ENCODE results near the gene CDC42EP5.
"Not testable (repeated sequence)": the region's sequence is repeated elsewhere in the genome, so short reads cannot be mapped to it uniquely, and the experiment has no call there.

Gene CDC42EP5

GRCh38 chr19:54485851-54486250, 12.8 kb upstream of the CDC42EP5 start:
- peak; percentile 40 for DNase-seq

DNA sequence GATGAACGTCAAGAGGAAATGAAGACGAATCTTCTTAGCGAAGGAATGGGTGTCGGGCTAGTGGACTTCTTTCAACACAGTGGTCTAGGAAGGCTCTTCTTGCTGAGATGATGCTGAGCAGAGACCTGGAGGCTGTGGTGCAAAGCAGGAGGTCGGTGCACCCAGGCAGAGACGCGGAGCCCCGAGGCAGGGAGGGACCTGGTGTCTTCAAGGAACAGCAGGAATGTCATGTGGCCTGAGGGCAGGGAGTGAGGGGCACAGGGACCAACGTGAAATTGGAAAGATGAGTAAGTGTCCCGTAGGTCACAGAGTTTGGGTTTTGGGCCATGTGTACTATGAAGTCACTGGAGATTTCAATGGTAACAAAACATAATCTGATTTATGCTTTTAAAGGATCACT, 11.4 kb upstream of the CDC42EP5 start:
- no peak for DNase-seq

GRCh38 chr19:54482889-54483288, 9.8 kb upstream of the CDC42EP5 start:
- DNase-seq = peak; percentile 88

- DNase-seq = peak; percentile 50
These were observed 8.3 kb upstream of the CDC42EP5 start for GRCh38 chr19:54481326-54481930.

- DNase-seq = peak; percentile 90
These were observed 7.0 kb upstream of the CDC42EP5 start for GRCh38 chr19:54480051-54480450.

DNA sequence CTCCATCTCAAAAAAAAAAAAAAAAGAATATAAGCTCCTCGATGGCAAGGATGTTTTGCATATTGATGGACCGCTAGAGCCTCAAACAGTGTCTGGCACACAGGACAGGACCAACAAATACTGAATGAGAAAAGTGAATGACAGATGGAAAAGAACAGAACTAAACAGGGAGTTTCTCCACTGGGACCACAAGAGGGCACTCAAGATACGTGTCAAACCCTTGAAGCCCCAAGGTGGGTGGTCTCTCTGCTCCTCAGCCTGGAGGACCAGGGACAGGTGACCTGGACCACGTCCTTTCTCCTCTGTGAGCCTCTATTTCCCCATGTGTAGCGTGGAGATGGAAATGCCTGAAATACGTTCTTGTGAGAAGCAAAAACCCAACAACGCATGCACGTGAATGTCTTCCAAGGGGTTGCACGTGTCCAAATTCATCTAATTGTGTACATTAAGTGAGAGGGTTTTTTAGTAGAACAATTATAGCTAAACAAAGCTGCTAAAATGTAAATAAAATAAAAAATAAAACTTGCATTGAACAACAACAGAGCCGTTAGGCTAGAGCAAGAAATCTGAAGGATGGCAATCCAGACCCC, 5.7 kb upstream of the CDC42EP5 start:
- DNase-seq = peak; percentile 42

DNA sequence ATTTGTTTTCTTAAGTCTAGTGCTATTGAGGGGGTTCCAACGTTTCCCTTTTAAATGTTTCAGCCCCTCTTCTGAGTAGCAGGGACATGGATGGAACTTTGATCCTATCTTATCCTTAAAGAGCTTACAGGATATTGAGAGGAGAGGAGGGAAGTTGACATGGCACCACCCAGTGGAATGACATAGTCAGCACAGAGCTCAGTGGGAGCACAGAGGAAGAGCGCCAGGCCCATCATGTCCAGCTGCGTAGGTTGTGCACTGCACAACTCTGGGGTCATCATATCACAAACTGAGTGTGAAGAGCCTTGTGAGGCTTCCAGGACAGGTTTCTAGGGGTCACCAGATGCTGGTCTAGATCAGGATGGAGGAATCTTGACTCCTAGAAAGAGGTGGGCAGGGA, 4.6 kb upstream of the CDC42EP5 start:
- no peak for DNase-seq

GRCh38 chr19:54475706-54476105, 2.6 kb upstream of the CDC42EP5 start:
- DNase-seq = no peak

- no peak for DNase-seq
These were observed 836 bp upstream of the CDC42EP5 start for GRCh38 chr19:54473892-54474372.

DNA sequence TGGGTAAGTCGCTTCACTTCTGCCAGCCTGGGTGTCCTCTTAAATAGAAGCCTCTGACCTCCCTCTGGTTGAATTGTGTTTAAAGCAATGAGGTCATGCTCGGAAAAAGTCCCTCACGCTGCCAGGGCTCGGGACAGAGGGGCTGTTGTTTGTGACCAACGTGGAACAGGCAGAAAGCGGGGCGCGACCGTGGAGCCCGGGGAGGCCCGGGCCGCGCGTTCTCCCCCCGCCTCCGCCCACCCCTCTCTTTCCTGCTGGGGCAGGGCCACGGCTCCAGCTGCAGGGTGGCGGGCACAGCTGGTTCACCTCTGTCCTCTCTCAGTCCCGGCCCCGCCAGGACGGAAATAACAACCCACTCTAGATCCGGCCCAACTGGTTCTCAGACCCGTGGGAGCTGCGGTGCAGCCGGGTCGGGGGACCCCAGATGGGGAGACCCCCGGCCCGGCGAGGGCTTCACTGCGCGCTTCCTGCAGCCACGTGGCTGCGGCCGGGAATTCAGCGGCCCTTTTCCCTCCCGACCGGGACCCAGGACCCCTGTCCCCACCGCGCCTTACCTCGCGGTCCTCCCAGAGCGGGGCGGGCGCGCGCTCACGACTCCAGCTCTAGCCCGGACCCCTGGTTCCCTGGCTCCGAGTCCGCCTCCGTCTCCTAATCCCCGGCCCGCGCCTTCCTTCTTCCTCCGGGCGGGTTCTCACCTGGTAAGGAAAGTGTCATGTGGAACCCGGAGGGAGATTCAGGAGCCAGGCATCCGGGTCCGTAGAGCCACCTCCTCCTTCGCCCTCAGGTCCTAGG, 1.9 kb downstream of the CDC42EP5 start:
- no peak for DNase-seq

DNA sequence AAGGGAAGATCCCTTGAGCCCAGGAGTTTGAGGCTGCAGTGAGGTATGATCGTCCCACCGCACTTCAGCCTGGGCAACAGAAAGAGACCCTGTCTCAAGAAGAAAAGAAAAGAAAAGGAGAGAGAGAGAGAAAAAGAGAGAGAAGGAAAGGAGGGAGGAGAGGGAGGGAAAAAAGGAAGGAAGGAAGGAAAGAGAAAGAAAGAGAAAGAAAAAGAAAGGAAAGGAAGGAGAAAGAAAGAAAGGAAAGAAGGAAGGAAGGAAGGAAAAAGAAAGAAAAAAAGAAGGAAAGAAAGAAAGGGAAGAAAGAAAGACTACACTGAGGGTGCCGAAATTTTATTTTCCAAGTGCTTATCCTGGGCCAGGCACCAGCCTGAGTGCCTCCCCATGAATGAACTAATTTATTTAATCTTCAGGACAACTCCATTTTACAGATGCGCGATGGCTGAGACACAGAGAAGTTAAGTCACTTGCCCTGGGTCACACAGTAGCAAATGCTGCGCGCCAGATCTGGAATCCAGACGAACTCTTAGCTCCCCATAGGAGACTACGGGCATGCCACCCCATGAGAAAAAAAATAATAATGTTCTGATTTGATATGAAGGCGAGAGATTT, 2.7 kb downstream of the CDC42EP5 start:
- DNase-seq = no peak

- DNase-seq = no peak
These were observed 3.6 kb downstream of the CDC42EP5 start for GRCh38 chr19:54469496-54469934.

DNA sequence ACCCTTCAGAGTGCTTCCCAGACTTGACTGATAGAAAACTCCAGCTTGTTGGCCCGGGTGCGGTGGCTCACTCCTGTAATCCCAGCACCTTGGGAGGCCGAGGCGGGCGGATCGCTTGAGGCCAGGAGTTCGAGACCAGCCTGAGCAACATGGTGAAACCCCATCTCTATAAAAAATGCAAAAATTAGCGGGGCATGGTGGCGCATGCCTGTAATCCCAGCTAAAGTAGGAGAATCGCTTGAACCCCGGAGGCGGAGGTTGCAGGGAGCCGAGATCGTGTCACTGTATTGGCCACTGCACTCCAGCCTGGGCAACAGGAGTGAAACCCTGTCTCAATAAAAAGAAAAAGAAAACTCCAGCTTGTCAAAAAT, 7.0 kb downstream of the CDC42EP5 start:
- not testable (repeated sequence) for DNase-seq

DNA sequence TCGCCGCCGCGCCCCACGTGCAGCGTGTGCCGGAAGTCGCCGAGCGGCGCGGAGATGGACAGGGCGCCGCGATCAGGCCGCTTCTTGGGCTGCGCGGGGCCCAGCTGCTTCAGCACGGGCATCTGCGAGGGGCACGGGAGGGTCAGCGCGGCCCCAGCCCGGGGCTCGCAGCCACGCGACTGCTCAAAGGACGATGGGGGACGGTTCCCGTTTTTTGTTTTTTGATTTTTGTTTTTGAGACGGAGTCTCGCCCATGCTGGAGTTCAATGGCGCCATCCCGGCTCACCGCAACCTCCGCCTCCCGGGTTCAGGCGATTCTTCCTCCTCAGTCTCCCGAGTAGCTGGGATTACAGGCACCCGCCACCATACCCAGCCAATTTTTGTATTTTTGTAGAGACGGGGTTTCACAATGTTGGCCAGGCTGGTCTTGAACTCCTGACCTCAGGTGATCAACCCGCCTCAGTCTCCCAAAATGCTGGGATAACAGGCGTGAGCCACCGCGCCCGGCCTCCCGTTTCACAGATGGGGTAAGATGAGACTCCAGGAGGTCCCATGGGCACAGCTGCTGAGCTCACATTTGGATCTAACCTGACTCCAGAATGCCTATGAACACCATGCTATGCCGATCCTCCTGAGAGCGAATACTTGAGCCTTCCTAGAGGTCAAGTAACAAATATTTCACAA, 7.5 kb downstream of the CDC42EP5 start:
- DNase-seq = no peak

DNA sequence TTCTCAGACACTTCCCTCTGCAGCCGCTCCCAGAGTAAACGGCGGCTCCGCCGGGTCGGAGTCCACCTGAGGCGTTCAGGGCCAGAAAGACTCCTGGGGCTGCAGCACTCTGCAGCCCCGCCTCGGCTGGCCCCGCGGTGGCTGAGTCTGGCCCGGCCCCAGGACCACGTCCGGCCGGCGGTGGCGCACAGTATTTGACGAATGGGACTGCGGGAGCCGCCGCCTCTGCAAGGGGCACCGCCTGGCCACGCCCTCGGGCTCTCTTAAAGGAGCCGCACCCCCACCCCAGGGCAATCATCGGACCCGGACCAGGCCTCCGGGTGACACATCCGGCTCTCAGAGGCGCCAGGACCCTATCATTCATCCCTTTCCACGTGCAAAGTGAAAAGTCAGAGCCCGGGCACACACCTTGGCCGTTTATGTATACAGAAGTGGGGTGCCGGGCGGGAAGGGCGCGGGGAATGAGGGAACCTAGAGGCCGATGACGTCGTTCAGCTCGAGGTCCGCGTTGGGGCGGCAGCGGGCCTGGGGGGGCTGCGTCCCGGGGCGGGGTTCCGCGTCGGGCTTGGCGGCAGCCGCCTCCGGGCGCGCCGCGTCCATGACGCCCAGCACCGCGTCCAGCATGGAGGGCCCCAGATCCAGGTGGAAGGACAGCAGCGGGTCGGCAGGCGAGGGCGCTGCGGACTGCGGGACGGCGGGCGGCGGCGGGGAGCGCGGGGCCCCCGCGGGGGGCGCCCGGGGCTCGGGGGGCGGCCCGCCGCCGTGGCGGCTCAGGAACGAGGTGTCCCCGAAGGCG, 8.3 kb downstream of the CDC42EP5 start:
- peak; percentile 92 for DNase-seq

- peak; percentile 100 for DNase-seq
These were observed 9.0 kb downstream of the CDC42EP5 start for GRCh38 chr19:54464044-54464629.

DNA sequence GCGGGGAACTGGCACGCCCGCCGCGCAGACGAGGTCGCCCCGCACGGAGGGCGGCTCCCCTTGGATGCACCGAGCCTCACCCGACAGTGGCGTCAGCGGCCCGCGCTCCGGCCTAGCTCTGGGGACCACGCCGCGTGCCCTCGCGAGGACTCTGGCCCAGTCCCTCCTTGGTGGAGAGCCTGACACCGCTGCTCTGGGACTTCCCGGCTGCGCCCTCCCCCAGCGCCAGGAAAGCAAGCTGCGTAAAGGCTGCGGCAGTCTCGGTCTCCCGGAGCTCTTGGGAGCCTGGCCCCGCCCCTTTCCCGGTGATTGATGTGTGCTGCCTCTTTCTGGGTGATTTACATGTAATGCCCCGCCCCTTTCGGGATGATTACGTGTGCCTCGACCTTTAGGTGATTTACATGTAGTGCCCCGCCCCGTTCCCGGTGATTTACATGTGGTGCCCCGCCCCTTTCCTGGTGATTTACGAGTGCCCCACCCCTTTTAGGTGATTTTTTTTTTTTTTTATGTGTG, 9.5 kb downstream of the CDC42EP5 start, which contains the start of gene LENG9:
TSS of gene LENG9 (minus strand) at position 248 of the 513 bp plus-strand sequence. CDS start 252 bp downstream, outside the sequence.
- peak; percentile 100 for DNase-seq

- DNase-seq = peak; percentile 80
These were observed 10.2 kb downstream of the CDC42EP5 start for GRCh38 chr19:54462655-54463530.

DNA sequence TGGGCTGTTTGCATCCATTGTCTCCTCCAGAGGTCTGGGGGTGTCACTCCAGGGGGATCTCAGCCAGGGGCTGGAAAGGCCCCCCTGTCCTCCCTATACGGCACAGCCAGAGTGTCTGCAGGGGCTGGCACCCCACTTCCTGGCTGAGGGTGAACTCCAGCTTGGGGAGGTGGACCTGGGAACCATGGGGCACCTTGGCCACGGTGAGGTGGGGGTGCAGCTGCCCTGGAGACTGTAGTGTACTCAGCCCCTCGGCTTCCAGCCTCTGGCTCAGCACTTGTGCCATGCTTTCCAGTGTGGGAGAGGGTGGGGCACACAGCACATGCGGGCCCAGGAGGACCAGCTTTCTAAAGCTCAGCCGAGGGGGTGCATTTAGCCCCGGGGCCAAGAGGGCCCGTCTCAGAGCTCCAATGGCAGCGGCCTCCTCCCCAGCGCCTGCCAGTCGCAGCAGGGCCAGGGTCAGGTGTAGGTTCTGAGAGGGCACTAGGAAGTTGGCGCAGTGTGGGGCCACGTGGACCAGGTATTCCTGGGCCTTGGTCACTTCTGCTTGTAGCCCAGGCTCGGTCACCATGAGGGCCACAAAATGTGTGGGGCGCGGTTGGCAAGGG, 10.9 kb downstream of the CDC42EP5 start:
- peak; percentile 52 for DNase-seq

DNA sequence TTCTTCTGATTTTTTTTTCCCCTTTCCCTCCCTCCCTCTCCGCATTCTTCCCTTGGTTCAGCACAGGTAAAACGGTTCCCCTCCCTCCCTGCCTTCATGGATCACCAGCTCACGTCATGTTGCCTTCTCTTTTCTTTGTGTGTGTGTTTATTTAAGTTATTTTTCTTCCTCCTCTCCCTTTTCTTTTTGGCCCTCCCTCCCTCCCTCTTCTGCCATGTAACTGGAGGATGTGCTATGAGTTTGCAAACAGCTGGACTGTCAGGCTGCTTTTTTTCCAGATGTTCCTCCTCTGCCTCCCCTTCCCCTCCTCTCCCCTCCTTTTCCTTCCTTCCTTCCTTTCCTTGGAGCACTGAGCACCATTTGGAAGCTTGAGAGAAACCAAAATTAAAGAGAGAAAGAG, 11.5 kb downstream of the CDC42EP5 start:
- DNase-seq = no peak
